HG02610 (cell line): ENCODE measurements around the gene CDADC1.
"Not testable (repeated sequence)": the region's sequence is repeated elsewhere in the genome, so short reads cannot be mapped to it uniquely, and the experiment has no call there.

Source experiments
- ATAC-seq: cut with Tn5 transposase; IDR thresholded peaks from one replicate; pipeline ENCODE4 v1.9.1; 2021; ENCODE audit warnings: mild to moderate bottlenecking, moderate library complexity; ENCODE audit not compliant: unreplicated experiment

Gene CDADC1

DNA sequence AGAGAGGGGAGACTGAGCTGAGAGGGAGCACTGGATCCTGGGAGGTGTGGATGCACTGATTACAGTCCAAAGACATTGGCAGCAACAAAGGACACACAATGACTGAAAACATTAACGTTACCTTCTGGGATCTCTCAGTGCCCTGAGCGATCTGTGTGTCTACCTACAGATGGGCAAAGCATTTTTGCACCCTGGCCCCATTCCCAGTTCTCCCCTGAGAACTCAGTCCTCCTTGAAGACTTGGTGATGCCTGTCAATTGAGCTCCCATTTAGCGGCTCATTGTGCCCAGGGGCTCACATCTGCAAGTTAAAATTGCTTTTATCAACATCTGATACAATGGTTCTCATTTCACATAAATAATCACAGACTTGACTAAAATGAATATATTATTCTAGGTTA is 62.5 kb downstream of the CDADC1 start:
- ATAC-seq = no peak

DNA sequence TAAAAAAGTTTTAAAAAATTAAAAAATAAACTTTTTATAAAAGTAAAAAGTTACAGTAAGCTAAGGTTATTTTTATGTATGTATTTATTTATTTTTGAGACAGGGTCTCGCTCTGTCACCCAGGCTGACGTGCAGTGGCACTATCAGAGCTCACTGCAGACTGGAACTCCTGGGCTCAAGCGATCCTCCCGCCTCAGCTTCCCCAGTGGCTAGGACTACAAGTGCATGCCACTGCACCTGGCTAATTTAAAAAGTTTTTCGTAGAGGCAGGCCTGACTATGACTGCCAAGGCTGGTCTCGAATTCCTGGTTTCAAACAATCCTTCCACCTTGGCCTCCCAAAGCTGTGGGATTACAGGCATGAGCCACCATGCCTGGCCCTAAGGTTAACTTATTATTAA is 64.1 kb downstream of the CDADC1 start:
- ATAC-seq = no peak

DNA sequence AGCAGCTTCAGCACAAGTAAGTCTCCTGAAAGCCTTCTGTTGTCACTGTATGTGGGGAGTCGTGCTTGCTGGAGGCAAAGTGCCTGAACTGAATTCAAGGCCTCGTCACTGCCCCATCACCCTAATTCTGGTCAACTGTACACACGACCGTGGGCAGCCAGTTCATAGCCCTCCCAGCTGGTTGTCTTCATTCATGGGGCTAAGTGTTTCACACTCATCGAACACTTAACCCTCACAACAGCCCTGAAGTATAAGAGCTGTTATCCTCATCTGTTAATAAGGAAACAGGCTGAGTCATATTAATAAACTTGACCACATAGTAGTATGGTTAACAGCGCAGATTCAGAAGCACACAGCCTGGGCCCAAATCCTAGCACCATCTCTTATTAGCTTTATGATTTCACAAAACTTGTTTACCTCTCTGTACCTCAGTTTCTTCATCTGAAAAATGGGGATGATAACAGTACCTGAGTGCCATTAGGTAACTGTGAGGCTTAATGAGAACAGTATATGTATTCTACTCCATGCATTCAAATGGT is 66.7 kb downstream of the CDADC1 start:
- no peak for ATAC-seq

DNA sequence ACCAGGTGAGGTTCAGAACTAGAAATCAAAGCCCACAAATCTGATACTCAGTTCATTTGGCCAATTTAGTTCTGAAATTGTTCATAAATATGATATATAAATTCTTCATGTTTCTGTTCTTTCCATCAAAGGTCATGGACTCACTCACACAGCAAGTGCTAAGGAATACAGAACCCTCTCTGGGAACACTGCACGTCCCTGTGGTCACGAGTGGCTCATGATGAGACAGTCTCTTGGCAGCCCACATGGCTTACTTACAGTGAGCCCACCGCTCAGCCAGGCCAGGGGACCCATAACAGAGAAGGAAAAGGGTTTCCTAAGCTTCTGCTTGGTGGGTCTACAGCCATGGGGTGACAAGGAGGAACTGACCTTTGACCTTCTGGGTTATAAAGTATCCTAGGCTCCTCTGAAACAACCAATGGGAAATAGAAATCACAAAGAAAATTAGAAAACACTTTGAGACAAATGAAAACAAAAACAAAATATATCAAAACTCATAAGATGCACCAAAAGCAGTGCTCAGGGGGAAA is 67.4 kb downstream of the CDADC1 start:
- no peak for ATAC-seq

DNA sequence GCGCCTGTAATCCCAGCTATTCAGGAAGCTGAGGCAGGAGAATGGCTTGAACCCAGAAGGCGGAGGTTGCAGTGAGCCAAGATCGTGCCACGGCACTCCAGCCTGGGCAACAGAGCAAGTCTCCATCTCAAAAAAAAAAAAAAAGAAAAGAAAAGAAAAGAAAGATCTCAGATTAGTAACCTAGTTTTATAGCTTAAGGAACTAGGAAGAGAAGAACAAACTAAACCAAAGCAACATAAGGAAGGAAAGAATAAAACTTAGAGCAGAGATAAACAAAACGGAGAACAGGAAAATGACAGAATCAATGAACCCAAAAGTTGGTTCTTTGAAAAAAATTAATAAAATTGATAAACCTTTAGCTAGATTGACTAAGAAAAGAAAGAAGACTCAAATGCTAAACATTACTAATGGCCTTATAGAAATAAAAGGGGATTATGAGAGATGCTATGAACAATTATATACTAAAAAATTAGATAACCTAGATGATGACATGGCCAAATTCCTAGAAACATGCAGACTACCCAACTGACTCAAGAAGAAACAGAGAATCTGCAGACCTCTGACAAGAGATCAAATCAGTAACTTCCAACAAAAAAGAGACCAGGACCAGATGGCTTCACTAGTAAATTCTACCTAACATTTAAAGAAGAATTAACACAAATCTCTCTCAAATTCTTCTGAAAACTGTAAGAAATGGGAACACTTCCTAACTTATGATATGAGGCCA is 68.2 kb downstream of the CDADC1 start:
- ATAC-seq = no peak

DNA sequence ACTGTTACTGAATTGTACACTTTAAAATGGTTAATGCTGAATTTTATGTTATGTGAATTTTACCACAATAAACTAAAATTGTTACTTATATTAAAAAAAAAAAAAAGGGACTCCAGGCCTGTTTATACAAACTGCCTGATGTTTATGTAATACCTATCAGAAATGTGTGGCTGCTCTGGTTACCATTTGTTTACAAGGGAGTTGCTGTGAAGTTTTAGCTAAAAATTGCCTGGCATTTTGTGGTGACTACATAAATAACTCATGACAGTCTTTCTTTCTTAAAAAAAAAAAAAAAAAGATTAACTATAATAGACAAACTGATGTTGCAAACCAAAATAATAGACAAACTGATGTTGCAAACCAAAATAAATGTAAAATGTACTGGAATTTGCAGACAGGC is 71.8 kb downstream of the CDADC1 start:
- no peak for ATAC-seq

DNA sequence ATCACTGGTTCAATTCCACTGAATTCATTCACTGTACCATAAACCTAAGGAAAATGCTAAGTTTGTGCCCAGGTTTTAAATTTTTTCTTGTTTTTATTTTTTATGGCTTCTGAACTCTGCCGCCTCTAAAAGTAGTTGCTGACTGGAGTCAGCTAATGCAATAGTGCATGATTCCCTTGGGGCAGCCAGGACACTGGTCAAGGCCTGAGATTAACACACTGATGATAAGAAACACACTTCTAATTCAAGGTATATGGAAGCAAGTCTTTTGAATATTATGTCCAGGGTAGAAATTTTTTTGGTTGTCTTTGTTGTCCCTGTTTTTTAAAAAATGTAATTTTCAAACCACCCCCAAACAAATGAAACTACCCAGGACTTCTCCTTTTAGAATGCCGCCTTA is 72.2 kb downstream of the CDADC1 start:
- no peak for ATAC-seq

DNA sequence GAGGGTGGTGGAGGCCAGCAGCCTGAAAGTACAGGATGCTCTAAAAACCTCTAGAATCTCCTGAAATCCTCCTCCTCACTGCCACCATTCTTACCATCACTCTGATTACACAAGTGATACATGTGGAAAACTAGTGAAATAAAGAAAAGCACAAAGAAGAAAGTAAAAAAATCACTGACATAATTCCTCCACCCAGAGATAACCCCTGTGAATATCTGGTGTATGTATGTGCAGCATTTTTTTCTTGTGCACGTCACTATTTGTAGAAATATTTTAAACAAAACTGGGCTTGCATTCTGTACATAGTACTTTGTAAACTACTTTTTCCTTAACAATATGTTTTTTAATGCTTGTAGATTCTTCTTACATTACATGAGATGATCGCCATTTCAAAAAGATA is 73.2 kb downstream of the CDADC1 start:
- ATAC-seq = no peak

DNA sequence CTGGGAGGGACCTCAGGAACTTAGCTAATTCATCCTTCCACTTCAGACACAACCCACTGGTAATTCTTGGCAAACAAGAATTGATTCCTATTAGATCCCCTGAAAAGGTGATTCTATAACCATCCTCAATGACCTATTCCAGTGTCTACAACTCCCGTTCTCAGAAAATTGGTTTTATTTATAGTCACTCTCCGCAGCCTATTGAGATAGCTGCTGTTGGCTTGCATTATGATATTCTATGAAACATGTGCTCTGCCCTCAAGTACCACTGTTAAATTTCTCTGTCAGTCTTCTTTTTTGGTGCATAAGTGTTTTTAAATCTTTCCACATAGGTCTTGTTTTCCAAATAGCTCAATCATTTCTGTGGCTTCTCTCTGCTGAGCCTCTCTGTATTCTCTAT is 75.0 kb downstream of the CDADC1 start:
- no peak for ATAC-seq

DNA sequence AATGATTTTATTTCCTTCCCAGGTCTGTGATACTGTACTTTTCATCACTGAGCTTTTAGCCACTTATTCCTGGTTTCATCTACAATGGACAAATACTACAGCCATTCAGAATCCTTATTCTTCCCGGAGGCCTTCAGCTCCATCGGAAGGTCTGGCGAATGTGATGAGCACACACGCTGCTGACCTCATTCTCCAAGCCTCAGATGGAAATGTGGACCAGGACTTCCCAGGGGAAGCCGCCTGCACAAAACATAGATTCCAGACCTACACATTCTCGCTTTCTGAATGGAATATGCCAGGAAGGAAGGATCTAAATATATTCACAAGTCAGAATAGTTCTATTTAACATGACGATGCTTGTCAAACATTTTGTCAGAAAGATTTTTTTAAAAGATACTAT is 75.6 kb downstream of the CDADC1 start:
- no peak for ATAC-seq

DNA sequence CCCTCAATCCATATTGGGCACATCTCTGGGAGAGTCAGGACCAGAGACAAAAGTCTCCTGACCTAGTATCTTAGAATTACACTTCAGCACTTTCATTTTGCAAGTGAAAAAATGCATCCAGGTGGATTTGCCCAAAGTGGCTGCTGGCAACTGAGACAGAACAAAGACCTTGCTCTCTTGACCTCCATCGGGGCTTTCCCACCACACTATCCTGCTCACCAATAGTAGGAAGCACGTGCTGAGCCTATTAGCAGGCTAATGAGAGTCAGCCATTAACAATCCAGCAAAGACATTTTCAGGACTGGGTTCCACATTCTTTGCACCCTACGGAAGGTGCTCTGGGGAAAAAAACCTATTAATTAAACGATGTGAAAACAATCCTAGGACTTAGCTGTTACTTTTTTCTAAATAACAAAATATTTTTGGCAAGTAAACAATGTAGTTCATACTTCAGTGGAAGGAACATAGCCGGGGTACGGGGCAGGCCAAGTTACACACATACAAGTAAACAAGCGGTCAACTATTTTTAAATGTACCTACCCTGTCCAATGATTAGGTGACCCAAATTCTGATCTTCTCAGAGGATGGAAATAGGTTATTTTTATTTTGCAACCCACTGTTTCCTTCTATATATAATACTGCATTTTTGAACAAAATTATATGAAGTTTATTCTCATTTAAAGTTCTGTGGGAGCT is 78.6 kb downstream of the CDADC1 start:
- ATAC-seq = no peak

DNA sequence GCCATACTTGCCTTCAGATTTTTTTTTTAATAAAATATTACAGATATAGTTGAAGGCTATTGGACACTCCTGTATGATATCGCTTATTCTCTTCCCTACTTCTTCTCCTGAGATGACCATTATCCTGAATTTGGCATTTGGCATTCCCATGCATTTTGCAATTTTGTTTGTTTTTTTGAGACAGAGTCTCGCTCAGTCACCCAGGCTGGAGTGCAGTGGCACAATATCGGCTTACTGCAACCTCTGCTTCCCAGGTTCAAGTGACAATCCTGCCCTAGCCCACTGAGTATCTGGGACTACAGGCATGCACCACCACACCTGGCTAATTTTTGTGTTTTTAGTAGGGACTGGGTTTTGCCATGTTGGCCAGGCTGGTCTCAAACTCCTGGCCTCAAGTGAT is 79.4 kb downstream of the CDADC1 start:
- not testable (repeated sequence) for ATAC-seq

DNA sequence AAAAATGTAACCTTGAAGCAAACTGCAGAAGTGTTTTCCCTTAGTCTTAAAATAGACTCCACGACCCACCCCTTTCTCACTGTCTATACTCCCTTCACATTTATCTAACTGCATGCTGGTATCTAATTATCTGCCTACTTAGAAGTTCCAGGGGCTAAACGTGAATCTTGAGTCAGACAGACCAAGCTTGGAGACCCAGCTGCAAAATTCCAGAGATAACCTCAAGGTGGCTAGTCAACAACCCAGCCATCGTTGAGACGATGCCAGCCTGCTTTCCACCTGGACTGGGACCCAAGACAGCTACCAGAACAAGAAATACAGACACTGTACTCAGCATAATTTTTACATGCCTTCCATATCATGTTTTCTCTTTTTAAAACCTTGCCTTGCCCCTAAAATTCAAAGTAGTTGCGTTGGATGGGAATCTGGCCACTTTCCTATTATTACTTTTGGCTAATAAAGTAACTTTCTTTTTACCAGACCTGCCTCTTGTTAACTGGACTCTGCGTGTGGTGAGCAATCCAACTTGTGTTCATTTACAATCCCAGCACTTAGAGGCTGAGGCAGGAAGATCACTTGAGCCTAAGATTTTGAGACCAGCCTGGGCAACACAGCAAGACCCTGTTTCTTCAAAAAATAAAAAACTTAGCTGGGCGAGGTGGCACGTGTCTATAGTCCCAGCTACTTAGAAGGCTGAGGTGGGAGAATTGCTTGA is 82.3 kb downstream of the CDADC1 start:
- ATAC-seq = no peak

DNA sequence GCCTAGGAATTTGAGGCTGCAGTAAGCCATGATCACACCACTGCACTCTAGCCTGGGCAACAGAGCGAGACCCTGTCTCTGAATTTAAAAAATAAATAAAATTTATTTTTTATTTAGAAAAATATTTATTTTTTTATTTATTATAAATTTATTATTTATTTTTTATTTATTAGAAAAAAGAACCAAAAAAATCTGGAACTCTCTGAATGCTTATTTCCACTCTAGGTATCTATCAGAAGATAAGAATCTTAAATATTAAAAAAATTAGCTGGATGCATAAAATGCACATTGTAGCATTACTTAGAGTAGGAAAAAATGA is 82.8 kb downstream of the CDADC1 start:
- ATAC-seq = no peak

DNA sequence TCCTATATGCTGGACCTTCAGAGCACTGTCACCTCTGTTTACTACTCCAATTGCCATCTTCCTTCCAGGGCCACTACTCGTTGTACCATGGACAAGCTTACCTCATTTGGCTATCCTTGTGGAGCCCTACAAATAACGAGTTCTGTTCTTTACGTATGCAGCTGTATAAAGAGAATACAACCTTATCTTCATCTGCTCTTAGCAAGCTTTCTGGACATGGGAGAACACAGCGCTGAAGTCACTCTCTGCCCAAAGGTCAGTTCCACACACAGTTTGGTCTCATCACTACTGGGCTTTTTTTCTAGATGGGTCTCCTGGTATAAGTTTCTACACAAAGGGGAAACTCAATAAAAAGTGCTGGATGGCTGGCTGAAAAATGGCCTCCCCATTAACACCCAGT is 88.9 kb downstream of the CDADC1 start:
- ATAC-seq = no peak

DNA sequence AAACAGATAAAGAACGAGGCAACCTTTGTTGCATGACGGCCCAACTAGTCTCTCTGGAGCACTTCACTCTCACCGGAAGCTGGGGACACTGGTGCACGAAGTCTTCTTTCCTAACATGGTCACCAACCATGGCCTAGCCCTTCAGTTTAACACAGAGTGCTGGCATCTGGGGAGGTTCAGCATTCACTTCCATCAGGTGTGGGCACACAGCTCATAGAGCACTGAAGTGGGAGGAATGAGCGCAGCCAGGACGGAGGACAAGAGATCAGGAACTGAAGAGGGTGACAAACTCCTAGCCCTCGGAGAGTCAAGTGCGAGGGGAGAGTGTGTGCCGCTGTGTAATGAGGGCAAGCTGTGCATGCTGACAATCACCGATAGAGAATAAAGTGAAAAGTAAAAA is 92.4 kb downstream of the CDADC1 start:
- no peak for ATAC-seq

DNA sequence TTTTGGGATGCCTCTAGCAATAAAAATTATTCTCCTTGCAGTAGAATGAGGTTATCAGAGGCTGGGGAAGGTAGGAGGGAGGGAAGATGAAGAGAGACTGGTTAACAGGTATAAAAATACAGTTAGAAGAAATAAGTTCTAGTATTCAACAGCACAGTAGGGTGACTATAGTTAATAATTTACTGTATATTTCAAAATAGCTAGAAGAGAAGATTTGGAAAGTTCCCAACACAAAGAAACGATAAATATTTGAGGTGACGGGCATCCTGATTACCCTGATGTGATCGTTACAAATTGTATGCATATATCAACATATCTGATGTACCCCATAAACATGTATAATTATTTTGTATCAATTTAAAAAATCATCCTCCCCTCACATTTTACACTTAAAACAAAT is 93.8 kb downstream of the CDADC1 start:
- no peak for ATAC-seq

DNA sequence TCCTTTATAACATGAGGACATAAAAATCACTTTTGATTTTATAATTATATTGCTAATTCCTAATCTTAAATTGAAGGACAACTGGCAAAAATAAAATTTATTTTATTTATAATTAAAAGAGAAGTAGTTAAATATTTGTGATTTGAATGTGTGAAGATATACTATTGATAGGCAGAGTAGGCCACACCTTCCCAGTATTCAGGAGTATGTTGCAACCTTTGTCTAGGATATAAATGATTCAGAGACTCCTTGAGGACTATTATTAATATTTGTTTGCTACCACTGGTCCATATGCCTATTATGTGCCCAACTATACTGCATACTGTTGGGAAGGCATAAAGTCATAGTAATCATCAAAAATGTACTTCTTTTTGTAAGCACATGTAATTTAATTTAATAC is 94.2 kb downstream of the CDADC1 start:
- ATAC-seq = no peak

DNA sequence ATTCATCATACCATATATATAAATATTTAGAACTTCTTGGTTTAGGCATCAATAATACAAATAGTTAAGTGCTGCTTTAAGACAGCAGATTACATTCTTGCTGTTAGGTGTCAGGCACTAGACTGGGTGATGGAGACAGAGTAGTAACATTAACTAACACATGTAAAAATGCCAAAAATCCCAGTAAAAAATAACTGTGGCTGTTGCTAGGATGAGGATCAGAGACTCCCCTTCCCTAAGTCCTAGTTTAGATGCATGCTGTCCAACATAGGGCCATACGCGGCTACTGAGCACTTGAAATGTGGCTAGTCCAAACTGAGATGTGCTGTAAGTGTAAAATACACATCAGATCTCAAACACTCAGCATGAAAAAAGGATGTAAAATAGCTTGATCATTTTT is 94.7 kb downstream of the CDADC1 start:
- no peak for ATAC-seq
